Tibial nerve (tissue), 4 donors: ENCODE measurements around the gene PDCL3. TPM values are rescaled to one million over a fixed set of nuclear protein-coding genes. Genes with fewer than 3 reads are reported as not detected.

Source experiments
- DNase-seq, 2 donors: peaks; one replicate each; pipeline ENCODE4 v3.0.0-alpha.2; 2019; ENCODE audit warnings: low spot score in 2 of 2
- H3K27ac ChIP-seq, 4 donors: fragments of 200-600 bp; sonication (generic) in 3 of 4; one replicate each; pipeline ENCODE4 v1.5.1; 2017 to 2019; ENCODE audit warnings: mild to moderate bottlenecking in 1 of 4
- H3K27me3 ChIP-seq, 2 donors: fragments of 200-600 bp; sonication (generic) in 1 of 2; one replicate each; pipeline versions ENCODE4 v1.5.1 to v1.6.0; 2017 to 2019
- H3K36me3 ChIP-seq, 3 donors: fragments of 200-600 bp; sonication (generic); one replicate each; pipeline ENCODE4 v1.5.1; 2018 to 2019
- H3K4me1 ChIP-seq, 4 donors: fragments of 200-600 bp; sonication (generic) in 3 of 4; one replicate each; pipeline ENCODE4 v1.5.1; 2017 to 2019
- H3K4me3 ChIP-seq, 4 donors: fragments of 200-600 bp; sonication (generic) in 3 of 4; one replicate each; pipeline ENCODE4 v1.5.1; 2017 to 2019; ENCODE audit warnings: mild to moderate bottlenecking in 1 of 4, moderate library complexity in 1 of 4
- H3K9me3 ChIP-seq, 4 donors: fragments of 200-600 bp; sonication (generic) in 3 of 4; one replicate each; pipeline ENCODE4 v1.5.1; 2017 to 2019
- CTCF ChIP-seq, 5 experiments: fragments of 200-600 bp in 3 of 5; fragments of 450-650 bp in 2 of 5; sonication (generic) in 3 of 5; IDR thresholded peaks; one replicate each; pipeline ENCODE4 v1.5.1; 2016 to 2019; ENCODE audit warnings: antibody characterized with exemption in 5 of 5, mild to moderate bottlenecking in 3 of 5, moderate library complexity in 2 of 5
- EP300 ChIP-seq, 2 donors: sonication (generic); formaldehyde crosslinking; IDR thresholded peaks; one replicate each; pipeline ENCODE4 v1.6.1; 2017; ENCODE audit warnings: antibody characterized with exemption in 2 of 2, mild to moderate bottlenecking in 1 of 2
- POLR2A ChIP-seq, 2 donors: fragments of 450-650 bp; IDR thresholded peaks; one replicate each; pipeline ENCODE4 v1.6.1; 2017; ENCODE audit warnings: antibody characterized with exemption in 2 of 2, mild to moderate bottlenecking in 2 of 2, moderate library complexity in 2 of 2
- WGBS, 2 donors: methylation state at CpG; one replicate each; pipeline ENCODE4 v1.1.5; 2018; 5-methylcytosine and 5-hydroxymethylcytosine counted together
- total RNA-seq, 4 donors: library from RNA; depleted of rRNA; stranded (reverse); fragments of >200 nt; gene quantifications; one replicate each; pipeline ENCODE4 v1.1.0, GENCODE V29; 2016

PDCL3 gene
- total RNA-seq, 4 donors from 2014 or later: 7.1 to 12.1 (median 8.4) TPM

DNA sequence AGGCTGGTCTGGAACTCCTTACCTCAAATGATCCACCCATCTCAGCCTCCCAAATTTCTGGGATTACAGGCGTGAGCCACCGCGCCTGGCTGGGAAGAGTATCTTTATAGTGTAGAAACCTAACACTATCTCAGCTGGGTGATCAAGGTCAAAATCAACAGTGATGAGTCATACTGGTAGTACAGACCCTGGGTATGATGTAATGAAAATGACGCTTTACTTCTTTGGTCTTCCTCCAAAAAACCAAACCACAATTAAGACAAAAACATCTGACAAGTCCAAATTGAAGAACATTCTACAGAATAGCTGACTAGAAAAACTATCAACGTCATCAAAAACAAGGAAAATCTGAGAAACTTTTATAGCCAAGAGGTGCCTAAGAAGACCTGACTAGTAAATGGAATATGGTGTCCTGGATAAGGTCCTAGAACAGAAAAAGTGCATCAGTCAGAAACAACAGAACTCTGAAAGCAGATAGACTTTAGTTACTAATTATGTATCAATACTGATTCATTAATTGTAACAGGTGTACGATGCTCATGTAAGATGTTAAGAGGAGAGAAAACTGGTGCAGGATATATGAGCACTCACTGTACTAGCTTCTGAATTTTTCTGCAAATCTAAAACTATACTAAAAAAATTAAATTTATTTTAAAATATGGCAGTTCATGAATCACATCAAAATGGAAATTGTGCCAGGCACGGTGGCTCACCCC is 25.4 kb downstream of the PDCL3 start:
- H3K9me3 ChIP-seq: peaks cover 0 to 6% (median 0%) of the 10 kb centered on the region in 4 donors
- 75 to 78% methylated on average over 7 of the region's 7 CpGs for WGBS, 2 donors

GRCh38 chr2:100589527-100589926 is 26.7 kb downstream of the PDCL3 start:
- peaks cover 0 to 6% (median 0%) of the 10 kb centered on the region in 4 donors for H3K9me3 ChIP-seq
- WGBS, 2 donors: 59 to 72% methylated on average over 3 of the region's 3 CpGs
- H3K27me3 ChIP-seq: no peaks in the 10 kb centered on the region

More for the DNA sequence above, 25.4 kb downstream of the PDCL3 start:
- DNase-seq: no peak
- TF ChIP-seq CTCF (IDR thresholded peaks at IDR 0.05) (no peak), POLR2A (IDR thresholded peaks at IDR 0.05) (no peak), EP300 (IDR thresholded peaks at IDR 0.05) (no peak)
- Histone ChIP-seq H3K36me3 (no peaks in the 10 kb centered on the region), H3K4me3 (no peak overlapping the region), H3K4me1 (no peaks in the 10 kb centered on the region), H3K27me3 (no peaks in the 10 kb centered on the region), H3K27ac (no peak overlapping the region)

GRCh38 chr2:100592226-100592625 is 29.4 kb downstream of the PDCL3 start:
- H3K36me3 ChIP-seq: no peaks in the 10 kb centered on the region
- TF ChIP-seq POLR2A (IDR thresholded peaks at IDR 0.05): no peak
- no peak for TF ChIP-seq CTCF (IDR thresholded peaks at IDR 0.05)
- no peak for TF ChIP-seq EP300 (IDR thresholded peaks at IDR 0.05)
- H3K27ac ChIP-seq: no peak overlapping the region
- no peaks in the 10 kb centered on the region for H3K4me1 ChIP-seq
- H3K4me3 ChIP-seq: no peak overlapping the region
- no peaks in the 10 kb centered on the region for H3K9me3 ChIP-seq
- H3K27me3 ChIP-seq: no peaks in the 10 kb centered on the region
- no peak for DNase-seq
- WGBS, 2 donors: 31 to 38% methylated on average over 1 of the region's 1 CpG

More at GRCh38 chr2:100589527-100589926, 26.7 kb downstream of the PDCL3 start:
- DNase-seq: no peak
- no peak for TF ChIP-seq POLR2A (IDR thresholded peaks at IDR 0.05)
- no peak for TF ChIP-seq CTCF (IDR thresholded peaks at IDR 0.05)
- no peak for TF ChIP-seq EP300 (IDR thresholded peaks at IDR 0.05)
- Histone ChIP-seq H3K4me3 (no peak overlapping the region), H3K27ac (no peak overlapping the region), H3K4me1 (no peaks in the 10 kb centered on the region), H3K36me3 (no peaks in the 10 kb centered on the region)

DNA sequence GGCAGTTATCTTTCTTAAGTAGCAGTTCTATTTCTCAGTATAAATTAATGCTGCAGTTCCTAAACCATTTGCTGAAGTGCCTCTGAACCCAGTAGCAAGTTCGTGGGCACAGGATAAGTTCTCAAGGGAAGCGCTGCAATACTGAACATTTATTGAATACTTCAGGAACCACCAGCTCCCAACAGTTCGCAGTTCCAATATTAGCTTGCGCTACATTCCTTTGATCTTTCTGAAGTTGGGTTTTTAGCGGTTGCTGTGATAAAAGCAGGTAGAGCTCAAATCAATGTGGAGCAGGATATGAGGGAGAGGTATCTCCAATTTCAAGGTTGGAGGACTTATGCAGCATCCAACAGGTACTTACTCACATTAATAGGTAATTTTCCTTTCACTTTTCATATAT is 33.7 kb downstream of the PDCL3 start:
- Histone ChIP-seq H3K9me3 (no peaks in the 10 kb centered on the region), H3K4me1 (no peaks in the 10 kb centered on the region), H3K27ac (no peak overlapping the region), H3K36me3 (no peaks in the 10 kb centered on the region), H3K27me3 (no peaks in the 10 kb centered on the region), H3K4me3 (no peak overlapping the region)
- no peak for DNase-seq
- TF ChIP-seq CTCF (IDR thresholded peaks at IDR 0.05) (no peak), POLR2A (IDR thresholded peaks at IDR 0.05) (no peak), EP300 (IDR thresholded peaks at IDR 0.05) (no peak)
- 90 to 97% methylated on average over 5 of the region's 5 CpGs for WGBS, 2 donors

GRCh38 chr2:100599566-100599965 is 36.8 kb downstream of the PDCL3 start:
- TF ChIP-seq EP300 (IDR thresholded peaks at IDR 0.05) (no peak), POLR2A (IDR thresholded peaks at IDR 0.05) (no peak), CTCF (IDR thresholded peaks at IDR 0.05) (no peak)
- no peaks in the 10 kb centered on the region for H3K9me3 ChIP-seq
- peaks cover 0 to 9% (median 3%) of the 10 kb centered on the region in 4 donors for H3K4me1 ChIP-seq
- no peak overlapping the region for H3K27ac ChIP-seq
- no peaks in the 10 kb centered on the region for H3K36me3 ChIP-seq
- no peaks in the 10 kb centered on the region for H3K27me3 ChIP-seq
- DNase-seq: no peak
- 84 to 86% methylated on average over 3 of the region's 3 CpGs for WGBS, 2 donors
- H3K4me3 ChIP-seq: no peak overlapping the region
